GM23338 (cell line): ENCODE data around the gene HINT1.

Source experiments
- CREB1 ChIP-seq: fragments of 250-450 bp; sonication (Bioruptor Pico); IDR thresholded peaks from 2 replicates; pipeline ENCODE4 v1.5.0; 2020; ENCODE audit warnings: low read depth, mild to moderate bottlenecking, moderate library complexity
- ETS1 ChIP-seq: IDR thresholded peaks from 2 replicates; pipeline ENCODE4 v1.6.1; 2016; ENCODE audit warnings: antibody characterized with exemption
- EZH2 ChIP-seq: fragments of 200-600 bp; sonication (generic); IDR thresholded peaks from one replicate; pipeline ENCODE4 v1.8.0; 2017; ENCODE audit warnings: antibody characterized with exemption, mild to moderate bottlenecking, low read depth; ENCODE audit not compliant: unreplicated experiment
- EZH2phosphoT487 ChIP-seq: fragments of 200-600 bp; sonication (generic); IDR thresholded peaks from one replicate; pipeline ENCODE4 v1.8.1; 2018; ENCODE audit warnings: antibody characterized with exemption; ENCODE audit not compliant: unreplicated experiment
- JUNB ChIP-seq: IDR thresholded peaks from one replicate; pipeline ENCODE4 v1.6.1; 2016; ENCODE audit warnings: antibody characterized with exemption; ENCODE audit not compliant: unreplicated experiment
- NANOG ChIP-seq: IDR thresholded peaks from 2 replicates; pipeline ENCODE4 v1.6.1; 2016; ENCODE audit warnings: antibody characterized with exemption, borderline replicate concordance
- POLR2AphosphoS5 ChIP-seq: IDR thresholded peaks from 2 replicates; pipeline ENCODE4 v1.6.1; 2016; ENCODE audit warnings: antibody characterized with exemption, low read depth
- ZNF114 ChIP-seq: fragments of 250-450 bp; sonication (Bioruptor Pico); IDR thresholded peaks from 2 replicates; pipeline ENCODE4 v1.5.0; 2020; ENCODE audit warnings: mild to moderate bottlenecking, moderate library complexity
- ZNF331 ChIP-seq: fragments of 250-450 bp; sonication (Bioruptor Pico); IDR thresholded peaks from 2 replicates; pipeline ENCODE4 v1.5.0; 2020; ENCODE audit warnings: low read depth, mild to moderate bottlenecking, moderate library complexity
- TF ChIP-seq, protein P1 (sequence below), 2 experiments: fragments of 200-600 bp in 1 of 2; sonication (generic) in 1 of 2; conservative IDR thresholded peaks; 2 replicates each; pipeline versions ENCODE4 v1.5.1 to v1.6.1; 2016 to 2017; ENCODE audit warnings: antibody characterized with exemption in 2 of 2, low read depth in 2 of 2, mild to moderate bottlenecking in 2 of 2, moderate library complexity in 1 of 2
- TF ChIP-seq, protein P2 (sequence below): IDR thresholded peaks from one replicate; pipeline ENCODE4 v1.6.1; 2018; ENCODE audit warnings: antibody characterized with exemption; ENCODE audit not compliant: unreplicated experiment

DNA sequence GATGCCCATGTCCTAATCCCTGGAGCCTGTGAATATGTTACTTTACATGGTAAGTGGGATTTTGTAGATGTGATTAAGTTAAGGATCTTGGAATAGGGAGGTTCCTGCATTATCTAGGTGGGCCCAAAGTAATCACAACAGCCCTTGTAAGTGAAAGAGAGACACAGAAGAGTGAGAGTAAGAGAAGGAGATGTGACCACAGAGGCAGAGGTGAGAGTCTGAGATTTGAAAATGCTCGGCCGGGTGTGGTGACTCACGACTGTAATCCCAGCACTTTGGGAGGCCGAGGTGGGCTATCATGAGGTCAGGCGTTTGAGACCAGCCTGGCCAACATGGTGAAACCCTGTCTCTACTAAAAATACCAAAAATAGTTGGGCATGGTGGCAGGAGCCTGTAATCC is 2.6 kb upstream of the HINT1 start:
- TF ChIP-seq, protein P1, sequence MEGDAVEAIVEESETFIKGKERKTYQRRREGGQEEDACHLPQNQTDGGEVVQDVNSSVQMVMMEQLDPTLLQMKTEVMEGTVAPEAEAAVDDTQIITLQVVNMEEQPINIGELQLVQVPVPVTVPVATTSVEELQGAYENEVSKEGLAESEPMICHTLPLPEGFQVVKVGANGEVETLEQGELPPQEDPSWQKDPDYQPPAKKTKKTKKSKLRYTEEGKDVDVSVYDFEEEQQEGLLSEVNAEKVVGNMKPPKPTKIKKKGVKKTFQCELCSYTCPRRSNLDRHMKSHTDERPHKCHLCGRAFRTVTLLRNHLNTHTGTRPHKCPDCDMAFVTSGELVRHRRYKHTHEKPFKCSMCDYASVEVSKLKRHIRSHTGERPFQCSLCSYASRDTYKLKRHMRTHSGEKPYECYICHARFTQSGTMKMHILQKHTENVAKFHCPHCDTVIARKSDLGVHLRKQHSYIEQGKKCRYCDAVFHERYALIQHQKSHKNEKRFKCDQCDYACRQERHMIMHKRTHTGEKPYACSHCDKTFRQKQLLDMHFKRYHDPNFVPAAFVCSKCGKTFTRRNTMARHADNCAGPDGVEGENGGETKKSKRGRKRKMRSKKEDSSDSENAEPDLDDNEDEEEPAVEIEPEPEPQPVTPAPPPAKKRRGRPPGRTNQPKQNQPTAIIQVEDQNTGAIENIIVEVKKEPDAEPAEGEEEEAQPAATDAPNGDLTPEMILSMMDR (conservative IDR thresholded peaks at IDR 0.05; ENCODE audit: low read depth in 2 of 2), result no peak
- TF ChIP-seq EZH2, result no peak
- TF ChIP-seq NANOG, result no peak
- no peak for TF ChIP-seq CREB1 (CRISPR knock-in tag)
- TF ChIP-seq, protein P2, sequence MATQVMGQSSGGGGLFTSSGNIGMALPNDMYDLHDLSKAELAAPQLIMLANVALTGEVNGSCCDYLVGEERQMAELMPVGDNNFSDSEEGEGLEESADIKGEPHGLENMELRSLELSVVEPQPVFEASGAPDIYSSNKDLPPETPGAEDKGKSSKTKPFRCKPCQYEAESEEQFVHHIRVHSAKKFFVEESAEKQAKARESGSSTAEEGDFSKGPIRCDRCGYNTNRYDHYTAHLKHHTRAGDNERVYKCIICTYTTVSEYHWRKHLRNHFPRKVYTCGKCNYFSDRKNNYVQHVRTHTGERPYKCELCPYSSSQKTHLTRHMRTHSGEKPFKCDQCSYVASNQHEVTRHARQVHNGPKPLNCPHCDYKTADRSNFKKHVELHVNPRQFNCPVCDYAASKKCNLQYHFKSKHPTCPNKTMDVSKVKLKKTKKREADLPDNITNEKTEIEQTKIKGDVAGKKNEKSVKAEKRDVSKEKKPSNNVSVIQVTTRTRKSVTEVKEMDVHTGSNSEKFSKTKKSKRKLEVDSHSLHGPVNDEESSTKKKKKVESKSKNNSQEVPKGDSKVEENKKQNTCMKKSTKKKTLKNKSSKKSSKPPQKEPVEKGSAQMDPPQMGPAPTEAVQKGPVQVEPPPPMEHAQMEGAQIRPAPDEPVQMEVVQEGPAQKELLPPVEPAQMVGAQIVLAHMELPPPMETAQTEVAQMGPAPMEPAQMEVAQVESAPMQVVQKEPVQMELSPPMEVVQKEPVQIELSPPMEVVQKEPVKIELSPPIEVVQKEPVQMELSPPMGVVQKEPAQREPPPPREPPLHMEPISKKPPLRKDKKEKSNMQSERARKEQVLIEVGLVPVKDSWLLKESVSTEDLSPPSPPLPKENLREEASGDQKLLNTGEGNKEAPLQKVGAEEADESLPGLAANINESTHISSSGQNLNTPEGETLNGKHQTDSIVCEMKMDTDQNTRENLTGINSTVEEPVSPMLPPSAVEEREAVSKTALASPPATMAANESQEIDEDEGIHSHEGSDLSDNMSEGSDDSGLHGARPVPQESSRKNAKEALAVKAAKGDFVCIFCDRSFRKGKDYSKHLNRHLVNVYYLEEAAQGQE, result no peak
- TF ChIP-seq POLR2AphosphoS5, result no peak
- no peak for TF ChIP-seq EZH2phosphoT487
- no peak for TF ChIP-seq JUNB
- no peak for TF ChIP-seq ZNF331 (CRISPR knock-in tag)
- no peak for TF ChIP-seq ZNF114 (CRISPR knock-in tag)
- TF ChIP-seq ETS1, result no peak
